NCI-H128 (cell line): Measurements from ENCODE around the gene TNFSF13.

Source experiments
- DNase-seq: peaks from one replicate; lab custom pipeline; 2025; ENCODE audit not compliant: unreplicated experiment; lab: John Stamatoyannopoulos, UW

Gene TNFSF13

DNA sequence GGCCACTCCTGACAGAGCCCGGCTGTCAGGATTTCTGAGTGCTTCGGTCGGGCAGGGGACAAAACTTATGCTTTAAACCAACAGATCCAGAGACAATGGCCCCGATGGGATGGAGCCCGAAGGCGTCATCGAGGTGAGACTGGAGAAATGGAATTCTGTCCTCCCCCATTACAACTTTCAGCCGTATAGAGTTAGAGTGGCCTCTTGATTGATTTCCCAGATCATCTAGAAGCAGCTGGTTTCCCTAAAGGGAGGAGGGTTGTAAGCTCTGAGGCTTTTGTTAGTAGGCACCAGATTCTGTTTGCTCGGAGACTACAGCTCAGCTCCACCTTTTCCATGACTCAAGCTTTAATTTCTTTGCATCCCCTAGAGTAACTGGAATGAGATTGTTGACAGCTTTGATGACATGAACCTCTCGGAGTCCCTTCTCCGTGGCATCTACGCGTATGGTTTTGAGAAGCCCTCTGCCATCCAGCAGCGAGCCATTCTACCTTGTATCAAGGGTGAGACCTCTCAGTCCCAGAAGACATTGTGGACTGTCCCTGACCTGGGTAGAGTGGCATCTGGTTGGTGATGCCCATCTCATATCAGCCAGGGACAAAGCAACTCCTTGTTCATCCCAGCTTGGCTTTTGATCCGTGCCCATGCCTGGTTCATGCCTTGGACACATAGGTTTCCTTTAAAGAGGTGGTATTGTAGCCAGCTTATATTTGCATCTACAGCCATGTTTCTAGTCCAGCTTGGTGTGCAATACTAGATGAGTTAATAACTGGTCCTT, 15.8 kb downstream of the TNFSF13 start:
- DNase-seq = no peak

DNA sequence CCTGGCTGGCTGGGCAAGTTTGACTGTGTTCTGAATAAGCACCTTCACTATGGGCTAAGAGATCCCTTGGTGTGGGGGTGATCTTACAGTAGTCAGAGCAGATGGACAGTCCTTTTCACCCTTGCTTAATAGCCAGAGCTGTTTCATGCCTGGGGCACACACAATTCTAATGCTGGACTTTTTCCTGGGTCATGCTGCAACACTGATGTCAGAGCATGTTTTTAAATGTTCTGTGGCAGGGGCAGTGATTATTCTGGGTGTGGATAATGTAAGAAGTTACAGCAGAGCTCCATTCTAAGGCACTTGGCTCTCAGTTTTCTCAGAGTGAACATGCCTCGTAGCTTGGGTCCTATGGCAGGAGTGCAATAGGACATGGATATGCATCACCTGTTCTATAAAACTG, 16.9 kb downstream of the TNFSF13 start:
- DNase-seq = no peak

DNA sequence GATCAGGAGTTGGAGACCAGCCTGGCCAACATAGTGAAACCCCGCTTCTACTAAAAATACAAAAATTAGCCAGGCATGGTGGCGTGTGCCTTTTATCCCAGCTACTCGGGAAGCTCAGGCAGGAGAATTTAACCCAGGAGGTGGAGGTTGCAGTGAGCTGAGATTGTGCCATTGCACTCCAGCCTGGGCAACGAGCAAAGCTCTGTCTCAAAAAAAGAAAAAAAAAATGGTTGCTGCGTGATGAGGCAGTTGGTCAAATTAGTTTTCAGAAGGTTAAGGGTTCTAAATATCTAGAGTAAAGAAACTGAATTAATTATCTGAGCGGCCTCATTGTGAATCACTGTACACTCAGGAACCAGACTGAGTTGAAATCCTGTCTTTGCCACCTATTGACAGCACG, 17.4 kb downstream of the TNFSF13 start:
- no peak for DNase-seq

DNA sequence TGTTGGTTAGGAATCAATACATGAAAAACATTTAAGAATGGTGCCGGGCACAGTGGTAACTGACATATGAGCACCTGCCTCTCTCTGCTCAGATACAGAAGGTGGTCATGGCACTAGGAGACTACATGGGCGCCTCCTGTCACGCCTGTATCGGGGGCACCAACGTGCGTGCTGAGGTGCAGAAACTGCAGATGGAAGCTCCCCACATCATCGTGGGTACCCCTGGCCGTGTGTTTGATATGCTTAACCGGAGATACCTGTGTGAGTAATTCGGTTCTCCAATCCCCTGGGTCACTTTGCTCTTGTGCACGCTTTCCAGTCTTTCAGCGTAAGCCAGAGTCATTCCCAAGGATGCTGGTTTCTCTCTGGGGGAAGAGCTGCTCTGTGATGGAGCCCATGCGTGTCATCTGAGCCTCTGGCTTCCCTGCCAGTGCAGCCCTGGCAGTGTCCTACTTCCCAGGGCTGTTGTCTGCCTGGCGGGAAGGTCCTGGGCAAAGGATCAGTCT, 17.9 kb downstream of the TNFSF13 start:
- DNase-seq = no peak

DNA sequence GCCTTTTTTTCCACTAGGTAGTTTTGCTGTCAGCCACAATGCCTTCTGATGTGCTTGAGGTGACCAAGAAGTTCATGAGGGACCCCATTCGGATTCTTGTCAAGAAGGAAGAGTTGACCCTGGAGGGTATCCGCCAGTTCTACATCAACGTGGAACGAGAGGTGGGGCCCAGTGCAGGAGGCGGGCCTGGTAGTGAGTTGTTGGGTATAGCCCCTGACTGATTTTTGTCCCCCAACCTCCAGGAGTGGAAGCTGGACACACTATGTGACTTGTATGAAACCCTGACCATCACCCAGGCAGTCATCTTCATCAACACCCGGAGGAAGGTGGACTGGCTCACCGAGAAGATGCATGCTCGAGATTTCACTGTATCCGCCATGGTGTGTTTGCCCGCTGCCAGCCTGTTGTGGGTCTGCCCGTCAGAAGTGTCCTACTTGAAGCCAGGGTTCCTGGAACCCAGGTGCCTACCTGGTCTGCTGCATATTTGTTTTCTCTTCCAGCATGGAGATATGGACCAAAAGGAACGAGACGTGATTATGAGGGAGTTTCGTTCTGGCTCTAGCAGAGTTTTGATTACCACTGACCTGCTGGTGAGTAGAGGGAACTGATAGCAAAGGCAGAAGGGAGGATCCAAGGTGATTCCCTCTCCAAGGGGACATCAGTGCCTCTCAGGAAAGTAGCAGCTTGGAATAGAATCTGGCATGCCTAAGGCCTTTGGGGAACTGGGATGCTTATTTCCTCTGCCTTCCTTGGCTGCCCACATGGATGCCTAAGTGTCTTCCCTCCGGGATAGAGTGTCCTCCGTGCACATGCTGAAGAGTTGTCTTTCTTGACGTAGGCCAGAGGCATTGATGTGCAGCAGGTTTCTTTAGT, 19.0 kb downstream of the TNFSF13 start:
- no peak for DNase-seq

DNA sequence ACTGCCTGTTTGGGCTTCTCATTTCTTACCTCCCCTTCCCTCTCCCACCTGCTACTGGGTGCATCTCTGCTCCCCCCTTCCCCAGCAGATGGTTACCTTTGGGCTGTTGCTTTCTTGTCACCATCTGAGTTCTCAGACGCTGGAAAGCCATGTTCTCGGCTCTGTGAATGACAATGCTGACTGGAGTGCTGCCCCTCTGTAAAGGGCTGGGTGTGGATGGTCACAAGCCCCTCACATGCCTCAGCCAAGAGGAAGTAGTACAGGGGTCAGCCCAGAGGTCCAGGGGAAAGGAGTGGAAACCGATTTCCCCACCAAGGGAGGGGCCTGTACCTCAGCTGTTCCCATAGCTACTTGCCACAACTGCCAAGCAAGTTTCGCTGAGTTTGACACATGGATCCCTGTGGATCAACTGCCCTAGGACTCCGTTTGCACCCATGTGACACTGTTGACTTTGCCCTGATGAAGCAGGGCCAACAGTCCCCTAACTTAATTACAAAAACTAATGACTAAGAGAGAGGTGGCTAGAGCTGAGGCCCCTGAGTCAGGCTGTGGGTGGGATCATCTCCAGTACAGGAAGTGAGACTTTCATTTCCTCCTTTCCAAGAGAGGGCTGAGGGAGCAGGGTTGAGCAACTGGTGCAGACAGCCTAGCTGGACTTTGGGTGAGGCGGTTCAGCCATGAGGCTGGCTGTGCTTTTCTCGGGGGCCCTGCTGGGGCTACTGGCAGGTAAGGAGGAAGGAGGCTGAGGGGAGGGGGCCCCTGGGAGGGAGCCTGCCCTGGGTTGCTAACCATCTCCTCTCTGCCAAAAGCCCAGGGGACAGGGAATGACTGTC, 20.7 kb downstream of the TNFSF13 start, which contains the start of gene CD68:
Gene CD68, plus strand, starts transcription at position 638 of the 833 bp plus-strand sequence. Its CDS starts 40 bp downstream, at position 678.
- no peak for DNase-seq

DNA sequence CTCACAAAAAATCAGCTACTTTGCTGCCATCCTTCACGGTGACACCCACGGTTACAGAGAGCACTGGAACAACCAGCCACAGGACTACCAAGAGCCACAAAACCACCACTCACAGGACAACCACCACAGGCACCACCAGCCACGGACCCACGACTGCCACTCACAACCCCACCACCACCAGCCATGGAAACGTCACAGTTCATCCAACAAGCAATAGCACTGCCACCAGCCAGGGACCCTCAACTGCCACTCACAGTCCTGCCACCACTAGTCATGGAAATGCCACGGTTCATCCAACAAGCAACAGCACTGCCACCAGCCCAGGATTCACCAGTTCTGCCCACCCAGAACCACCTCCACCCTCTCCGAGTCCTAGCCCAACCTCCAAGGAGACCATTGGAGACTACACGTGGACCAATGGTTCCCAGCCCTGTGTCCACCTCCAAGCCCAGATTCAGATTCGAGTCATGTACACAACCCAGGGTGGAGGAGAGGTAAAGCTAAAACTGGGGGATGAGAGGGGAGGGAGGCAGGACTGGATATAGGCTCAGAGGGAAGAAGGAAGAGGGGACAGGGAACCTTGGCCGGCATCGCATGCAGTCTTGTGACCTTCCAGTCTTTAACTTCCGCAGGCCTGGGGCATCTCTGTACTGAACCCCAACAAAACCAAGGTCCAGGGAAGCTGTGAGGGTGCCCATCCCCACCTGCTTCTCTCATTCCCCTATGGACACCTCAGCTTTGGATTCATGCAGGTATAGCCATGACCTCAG, 21.5 kb downstream of the TNFSF13 start:
- no peak for DNase-seq

DNA sequence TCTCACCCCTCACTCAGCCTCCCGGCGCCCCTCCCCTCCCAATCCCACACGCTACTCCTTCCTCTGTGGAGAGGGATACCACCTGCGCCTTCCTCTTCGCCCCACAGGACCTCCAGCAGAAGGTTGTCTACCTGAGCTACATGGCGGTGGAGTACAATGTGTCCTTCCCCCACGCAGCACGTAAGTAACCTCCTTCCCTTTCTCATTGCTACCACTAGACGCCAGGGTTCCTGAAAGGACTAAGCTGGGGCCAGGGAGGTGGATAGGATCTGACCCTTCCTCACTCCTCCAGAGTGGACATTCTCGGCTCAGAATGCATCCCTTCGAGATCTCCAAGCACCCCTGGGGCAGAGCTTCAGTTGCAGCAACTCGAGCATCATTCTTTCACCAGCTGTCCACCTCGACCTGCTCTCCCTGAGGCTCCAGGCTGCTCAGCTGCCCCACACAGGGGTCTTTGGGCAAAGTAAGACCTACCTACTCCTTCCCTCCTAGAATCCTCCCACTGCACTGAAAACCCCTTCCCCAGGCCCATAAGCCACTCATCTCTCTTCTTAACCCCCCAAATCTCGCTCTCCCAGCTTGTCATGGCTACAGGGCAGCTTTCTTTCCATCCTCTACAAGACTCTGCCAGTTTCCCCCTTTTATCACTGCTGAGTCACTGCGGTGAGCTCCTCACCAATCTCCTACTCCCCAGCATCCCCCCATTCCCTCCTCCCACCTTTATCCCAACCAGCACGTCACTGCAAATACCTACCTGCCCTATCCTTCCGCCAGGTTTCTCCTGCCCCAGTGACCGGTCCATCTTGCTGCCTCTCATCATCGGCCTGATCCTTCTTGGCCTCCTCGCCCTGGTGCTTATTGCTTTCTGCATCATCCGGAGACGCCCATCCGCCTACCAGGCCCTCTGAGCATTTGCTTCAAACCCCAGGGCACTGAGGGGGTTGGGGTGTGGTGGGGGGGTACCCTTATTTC, 22.3 kb downstream of the TNFSF13 start:
- DNase-seq = no peak

DNA sequence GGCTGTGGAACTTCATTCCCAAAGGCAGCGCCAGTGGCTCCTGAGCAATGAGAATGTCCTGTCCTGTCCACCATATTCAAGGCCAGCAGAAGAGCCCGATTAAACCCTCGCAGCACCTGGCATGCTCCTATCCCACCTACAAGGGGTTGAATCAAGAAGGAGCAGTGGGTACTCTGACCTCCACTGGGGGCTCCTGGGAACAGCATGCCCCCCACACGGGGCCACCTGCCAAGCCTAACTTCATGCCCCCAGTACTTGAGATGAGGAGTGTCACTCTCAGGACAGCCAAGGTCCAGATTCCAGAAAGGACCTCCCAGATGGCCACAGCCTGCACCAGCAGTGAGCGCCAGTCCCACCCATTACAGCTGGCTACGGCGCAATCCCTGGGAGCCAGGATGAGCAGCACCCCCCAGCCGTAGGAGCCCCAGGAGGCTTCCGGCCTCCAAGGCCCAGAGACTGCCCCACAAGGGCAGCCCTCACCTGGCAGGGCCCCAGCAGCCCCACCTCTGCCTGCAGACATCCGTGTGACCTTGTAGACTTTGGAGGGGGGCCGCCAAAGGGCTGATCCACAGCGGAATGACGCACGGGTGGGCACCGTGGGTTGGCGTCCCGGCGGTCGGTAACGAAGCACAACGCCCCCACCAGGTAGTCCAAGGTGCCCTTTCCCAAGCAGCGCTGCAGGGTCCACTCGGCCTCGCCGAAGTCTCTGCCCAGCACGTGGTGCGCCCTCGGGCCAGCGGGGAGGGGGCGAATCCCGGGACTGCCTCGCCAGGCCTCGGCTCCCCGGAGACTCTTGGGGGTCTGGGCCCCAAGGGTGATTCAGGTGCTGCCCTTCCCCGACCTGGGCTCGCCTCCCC, 24.1 kb downstream of the TNFSF13 start:
- DNase-seq = no peak

DNA sequence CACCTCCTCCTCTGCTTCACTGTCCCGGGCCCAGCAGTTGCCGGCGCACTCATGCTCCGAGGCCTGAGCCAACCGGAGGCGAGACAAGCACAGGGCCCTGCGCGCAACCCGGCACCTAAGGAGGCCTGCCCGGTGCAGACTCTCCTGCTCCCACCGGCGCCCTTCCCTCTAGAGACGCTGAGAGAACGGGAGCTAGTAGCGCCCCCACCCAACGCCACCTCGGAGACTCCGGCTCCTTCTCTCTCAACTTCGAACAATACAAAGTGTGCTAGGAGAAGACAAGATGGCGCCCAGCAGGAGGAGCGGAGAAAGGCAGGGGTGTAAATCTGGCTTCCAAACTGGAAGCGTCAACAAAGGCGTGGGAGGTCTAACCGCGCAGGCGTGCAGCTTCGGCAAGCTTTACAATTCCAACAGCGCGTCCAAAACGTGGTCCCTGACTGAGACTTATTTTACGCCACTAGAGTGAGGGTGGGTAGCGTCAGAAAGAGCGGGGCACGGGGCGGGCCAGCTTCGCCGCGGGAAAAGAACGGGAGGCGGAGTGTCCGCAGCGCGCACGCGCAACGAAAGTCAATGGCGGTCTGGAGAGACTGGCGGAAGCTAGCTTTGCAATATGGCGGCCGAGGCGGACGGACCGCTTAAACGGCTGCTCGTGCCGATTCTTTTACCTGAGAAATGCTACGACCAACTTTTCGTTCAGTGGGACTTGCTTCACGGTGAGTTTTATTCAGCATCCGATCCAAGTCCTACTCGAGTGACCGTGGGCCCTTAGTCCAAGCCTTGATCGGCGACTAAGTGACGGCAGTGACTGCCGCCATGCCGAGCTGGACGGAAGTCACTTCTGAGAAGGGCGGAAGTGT, 24.9 kb downstream of the TNFSF13 start, which contains the start of gene MPDU1:
Gene MPDU1, plus strand, starts transcription at position 600 of the 857 bp plus-strand sequence. Its CDS starts 11 bp downstream, at position 611.
- peak; percentile 94 for DNase-seq

DNA sequence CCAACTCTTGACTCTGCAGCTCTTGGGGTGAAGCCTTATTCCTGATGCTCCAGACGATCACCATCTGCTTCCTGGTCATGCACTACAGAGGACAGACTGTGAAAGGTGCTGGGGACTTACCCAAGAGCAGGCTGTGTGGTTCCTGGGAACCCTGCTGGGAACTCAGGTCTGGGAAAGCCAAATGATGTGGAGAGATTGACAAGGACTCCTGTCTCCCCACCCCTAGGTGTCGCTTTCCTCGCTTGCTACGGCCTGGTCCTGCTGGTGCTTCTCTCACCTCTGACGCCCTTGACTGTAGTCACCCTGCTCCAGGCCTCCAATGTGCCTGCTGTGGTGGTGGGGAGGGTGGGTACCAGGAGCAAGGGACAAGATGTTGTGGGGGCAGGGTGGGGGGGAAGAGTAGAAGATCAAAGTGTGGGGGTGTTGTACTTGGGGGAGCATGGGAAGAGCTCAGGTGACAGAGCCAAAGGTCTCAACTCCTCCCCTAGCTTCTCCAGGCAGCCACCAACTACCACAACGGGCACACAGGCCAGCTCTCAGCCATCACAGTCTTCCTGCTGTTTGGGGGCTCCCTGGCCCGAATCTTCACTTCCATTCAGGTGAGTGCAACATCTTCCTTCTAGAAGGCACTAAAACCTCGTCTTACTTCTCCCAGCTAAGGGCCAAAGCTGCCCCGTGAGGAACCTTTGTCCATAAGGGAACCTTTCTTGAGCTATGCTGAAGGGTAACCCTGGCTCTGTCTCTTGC, 28.3 kb downstream of the TNFSF13 start:
- no peak for DNase-seq

DNA sequence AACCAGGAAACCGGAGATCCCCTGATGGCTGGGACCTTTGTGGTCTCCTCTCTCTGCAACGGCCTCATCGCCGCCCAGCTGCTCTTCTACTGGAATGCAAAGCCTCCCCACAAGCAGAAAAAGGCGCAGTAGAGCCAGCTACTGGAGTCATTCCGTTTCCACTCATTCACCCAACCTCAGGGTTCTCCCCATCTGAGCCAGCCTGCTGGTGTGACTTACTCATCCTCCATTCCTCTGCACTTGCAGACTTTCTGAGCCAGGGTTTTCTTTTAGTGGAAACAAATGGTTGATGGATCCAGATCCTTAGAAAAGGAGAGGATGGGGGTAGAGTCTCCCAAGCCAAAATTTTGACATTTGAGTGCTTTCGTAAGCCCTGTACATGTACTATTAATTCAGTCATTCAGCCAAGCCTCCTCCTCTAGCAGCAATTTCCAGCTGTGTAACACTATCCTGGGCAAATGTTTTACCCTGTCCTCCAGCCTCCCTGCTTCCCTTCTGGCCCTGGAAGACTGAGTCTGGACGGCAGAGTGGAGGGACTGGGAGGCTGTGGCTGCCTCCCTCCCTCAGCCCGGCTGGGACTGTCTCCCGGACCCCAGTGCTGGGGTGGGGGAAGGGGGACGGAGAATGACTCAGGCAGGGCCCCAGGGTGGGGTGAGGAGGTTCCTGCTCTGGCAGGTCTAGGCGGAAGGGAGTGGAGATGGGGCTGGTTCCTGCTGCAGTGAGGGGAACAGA, 29.0 kb downstream of the TNFSF13 start:
- DNase-seq = no peak

DNA sequence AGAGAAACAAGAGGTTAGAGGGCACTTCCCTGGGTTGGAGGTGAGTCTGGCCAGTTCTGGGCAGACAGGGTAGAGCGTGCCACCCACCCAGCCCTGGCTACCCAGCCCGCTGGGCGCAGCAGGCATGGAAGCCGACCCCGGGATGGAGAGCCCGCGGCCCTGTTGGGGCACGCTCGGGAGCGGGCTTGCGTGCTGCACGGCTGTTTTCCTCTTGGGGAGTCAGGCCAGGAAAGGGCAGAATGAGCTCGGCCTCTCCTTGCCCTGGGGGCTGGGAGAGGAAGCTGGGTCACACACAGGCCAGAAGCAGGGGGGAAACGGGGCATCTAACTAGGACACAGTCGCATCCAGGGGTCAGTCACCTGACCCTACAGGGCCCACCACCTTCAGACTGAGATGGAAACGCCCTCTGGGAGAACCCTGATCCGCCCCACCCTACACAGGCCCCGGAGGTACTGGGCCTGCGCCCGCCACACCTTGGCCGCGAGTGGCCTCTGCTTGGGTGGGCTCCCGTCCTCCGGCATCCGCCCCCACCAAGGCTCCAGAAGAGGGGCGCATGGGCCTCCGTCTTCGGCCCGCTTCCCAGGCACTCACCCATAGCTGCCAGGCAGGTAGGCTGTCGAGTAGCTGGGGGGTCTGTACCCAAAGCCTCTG, 30.1 kb downstream of the TNFSF13 start:
- DNase-seq = no peak

DNA sequence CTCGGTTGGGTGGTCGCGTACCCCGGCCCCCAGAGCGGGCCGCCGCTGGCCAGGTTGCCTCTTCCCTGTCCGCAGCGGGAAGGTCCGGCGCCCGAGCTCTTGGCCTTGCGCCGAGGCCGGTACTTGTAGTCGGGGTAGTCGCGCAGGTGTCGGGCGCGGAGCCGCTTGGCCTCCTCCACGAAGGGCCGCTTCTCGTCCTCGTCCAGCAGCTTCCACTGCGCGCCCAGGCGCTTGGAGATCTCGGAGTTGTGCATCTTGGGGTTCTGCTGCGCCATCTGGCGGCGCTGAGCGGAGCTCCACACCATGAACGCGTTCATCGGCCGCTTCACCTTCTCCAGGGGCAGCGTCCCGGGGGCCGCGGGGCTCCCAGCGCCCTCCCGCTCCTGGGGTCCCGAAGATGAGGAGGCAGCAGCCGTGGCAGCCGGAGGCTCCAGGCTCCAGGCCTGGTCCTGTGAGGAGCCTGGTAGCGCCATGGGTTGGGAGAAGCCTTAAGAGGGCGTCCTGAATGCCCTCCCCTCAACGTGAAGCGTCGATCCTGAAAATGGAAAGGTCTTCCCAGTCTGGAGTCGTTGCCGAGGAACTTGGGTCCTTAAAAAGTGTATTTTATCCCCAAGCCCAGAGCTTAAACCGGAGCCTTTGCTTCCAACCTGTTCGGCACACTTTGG, 30.8 kb downstream of the TNFSF13 start:
- no peak for DNase-seq
